T-helper 22 cell (primary cell): ENCODE results near the gene ADAMTS6.

Source experiments
- DNase-seq: peaks from one replicate; pipeline ENCODE4 v3.0.0-alpha.2; 2020; ENCODE audit warnings: low read depth

Gene ADAMTS6

GRCh38 chr5:65279603-65280002 is 202.1 kb downstream of the ADAMTS6 start:
- no peak for DNase-seq

- no peak for DNase-seq
Measured at GRCh38 chr5:65276178-65276890, 205.4 kb downstream of the ADAMTS6 start.

DNA sequence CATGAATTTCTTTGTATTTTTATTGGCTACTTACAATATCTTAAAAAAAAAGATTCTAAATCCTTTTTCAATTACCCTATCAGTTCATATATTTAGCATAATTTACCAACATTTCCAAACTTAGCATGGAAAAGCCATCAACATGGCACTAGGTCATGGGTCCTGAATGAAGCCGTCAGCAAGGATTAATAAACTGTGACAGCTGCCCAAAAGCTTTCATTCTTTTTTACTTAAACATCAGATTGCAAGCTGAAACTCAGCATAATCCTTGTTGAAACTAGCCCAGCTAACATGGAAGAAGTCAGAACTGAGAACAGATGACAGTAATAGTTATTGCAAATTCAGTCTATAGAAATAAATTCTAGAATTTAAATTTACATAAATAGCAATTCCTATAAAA is 209.8 kb downstream of the ADAMTS6 start:
- DNase-seq: no peak

GRCh38 chr5:65268525-65268924 is 213.2 kb downstream of the ADAMTS6 start:
- DNase-seq: no peak

GRCh38 chr5:65264420-65264819 is 217.3 kb downstream of the ADAMTS6 start:
- no peak for DNase-seq

- DNase-seq: no peak
Measured at GRCh38 chr5:65263321-65263720, 218.4 kb downstream of the ADAMTS6 start.

GRCh38 chr5:65262649-65263059 is 219.1 kb downstream of the ADAMTS6 start:
- DNase-seq: no peak

- DNase-seq: no peak
Measured at GRCh38 chr5:65262096-65262495, 219.6 kb downstream of the ADAMTS6 start.

GRCh38 chr5:65261499-65261898 is 220.2 kb downstream of the ADAMTS6 start:
- no peak for DNase-seq

DNA sequence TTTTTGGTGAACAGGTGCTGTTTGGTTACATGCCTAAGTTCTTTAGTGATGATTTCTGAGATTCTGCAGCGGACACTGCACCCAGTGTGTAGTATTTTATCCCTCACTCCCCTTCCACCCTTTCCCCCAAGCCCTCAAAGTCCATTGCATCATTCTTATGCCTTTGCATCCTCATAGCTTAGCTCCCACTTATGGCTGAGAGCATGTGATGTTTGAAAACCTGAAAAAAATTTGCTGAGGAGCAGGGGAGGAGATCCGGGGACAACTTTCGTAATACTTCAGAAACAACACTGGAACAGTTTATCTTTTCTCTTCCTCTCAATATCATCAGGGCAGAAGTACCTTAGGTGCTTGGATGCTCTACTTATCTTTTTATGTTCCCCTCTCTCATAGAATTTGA is 226.4 kb downstream of the ADAMTS6 start:
- no peak for DNase-seq

GRCh38 chr5:65252977-65253376 is 228.7 kb downstream of the ADAMTS6 start:
- no peak for DNase-seq

DNA sequence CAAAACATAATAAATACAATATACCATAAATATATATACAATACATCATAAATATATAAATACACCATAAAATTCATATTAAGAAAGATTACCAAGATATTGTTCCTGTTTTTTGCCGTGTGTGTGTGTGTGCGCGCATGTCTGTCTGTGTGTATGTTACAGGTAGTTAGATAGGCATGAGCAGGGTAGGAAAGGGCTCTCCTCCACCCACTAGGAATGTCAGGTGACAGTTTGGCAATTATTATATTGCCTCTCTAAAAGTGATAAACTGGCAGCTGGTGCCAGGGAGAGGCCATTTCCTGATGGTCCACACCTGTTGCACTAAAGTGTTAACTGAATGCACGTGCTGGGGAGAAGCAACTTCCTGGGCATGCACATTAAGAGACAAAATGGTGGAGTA is 232.8 kb downstream of the ADAMTS6 start:
- DNase-seq: no peak

GRCh38 chr5:65247594-65247993 is 234.1 kb downstream of the ADAMTS6 start:
- no peak for DNase-seq

- no peak for DNase-seq
Measured at GRCh38 chr5:65246741-65247140, 235.0 kb downstream of the ADAMTS6 start.

DNA sequence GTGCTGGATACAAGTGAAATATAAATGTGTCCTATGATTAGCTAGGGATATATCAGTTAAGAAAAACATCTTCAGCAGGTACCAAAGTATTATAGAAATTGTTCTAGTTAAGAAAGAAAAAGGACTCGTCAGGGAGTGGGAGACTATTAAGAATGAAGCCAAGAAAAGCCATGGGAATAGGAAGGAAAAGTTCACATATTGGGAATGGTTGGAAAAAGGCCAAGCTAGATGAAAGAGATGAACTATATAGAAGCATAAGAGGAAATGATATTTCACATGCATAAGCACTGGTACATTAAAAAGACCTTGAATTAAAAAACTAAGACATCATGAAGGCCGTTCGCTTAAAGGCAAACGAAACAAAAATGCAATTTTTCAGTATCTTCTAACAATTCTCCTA is 237.7 kb downstream of the ADAMTS6 start:
- DNase-seq: no peak

DNA sequence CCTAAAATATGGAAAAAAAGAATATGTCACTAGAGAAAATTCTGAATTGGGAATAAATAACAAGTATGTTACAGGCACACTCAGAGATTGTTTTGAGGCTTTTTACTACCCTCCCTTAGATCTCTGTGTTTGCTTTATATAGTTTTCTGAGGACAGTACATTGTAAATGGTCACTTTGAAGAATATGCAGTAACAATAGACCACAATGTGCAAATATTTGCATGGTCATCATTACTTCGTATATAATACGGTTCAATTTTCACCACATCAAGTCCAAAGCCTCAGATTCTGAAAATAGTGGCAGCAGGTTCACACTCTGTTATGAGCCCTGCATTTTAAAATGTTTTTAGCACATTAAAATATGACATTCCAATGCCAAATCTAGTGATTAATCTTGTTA is 238.6 kb downstream of the ADAMTS6 start:
- no peak for DNase-seq

DNA sequence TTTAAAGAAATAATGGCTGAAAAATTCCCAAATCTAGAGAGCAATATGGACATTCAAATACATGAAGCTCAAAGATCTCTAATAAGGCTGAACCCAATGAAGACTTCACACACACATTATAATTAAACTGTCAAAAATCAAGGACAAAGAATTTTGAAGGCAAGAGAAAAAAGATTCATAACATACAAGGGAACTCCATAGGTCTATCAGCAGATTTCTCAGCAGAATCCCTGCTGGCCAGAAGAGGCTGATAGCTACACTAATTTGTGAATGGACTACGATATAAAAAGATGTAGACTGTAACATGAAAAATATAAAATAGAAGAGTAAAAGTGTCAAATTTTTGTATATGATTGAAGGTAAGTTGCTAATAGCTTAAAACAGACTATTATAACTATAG is 251.9 kb downstream of the ADAMTS6 start:
- DNase-seq: no peak

- DNase-seq: no peak
Measured at GRCh38 chr5:65213921-65214525, 267.7 kb downstream of the ADAMTS6 start.

GRCh38 chr5:65209341-65209740 is 272.4 kb downstream of the ADAMTS6 start:
- DNase-seq: no peak

- DNase-seq: no peak
Measured at GRCh38 chr5:65204966-65205365, 276.8 kb downstream of the ADAMTS6 start.

GRCh38 chr5:65203746-65204145 is 278.0 kb downstream of the ADAMTS6 start:
- no peak for DNase-seq

GRCh38 chr5:65199993-65200675 is 281.6 kb downstream of the ADAMTS6 start:
- DNase-seq: no peak

DNA sequence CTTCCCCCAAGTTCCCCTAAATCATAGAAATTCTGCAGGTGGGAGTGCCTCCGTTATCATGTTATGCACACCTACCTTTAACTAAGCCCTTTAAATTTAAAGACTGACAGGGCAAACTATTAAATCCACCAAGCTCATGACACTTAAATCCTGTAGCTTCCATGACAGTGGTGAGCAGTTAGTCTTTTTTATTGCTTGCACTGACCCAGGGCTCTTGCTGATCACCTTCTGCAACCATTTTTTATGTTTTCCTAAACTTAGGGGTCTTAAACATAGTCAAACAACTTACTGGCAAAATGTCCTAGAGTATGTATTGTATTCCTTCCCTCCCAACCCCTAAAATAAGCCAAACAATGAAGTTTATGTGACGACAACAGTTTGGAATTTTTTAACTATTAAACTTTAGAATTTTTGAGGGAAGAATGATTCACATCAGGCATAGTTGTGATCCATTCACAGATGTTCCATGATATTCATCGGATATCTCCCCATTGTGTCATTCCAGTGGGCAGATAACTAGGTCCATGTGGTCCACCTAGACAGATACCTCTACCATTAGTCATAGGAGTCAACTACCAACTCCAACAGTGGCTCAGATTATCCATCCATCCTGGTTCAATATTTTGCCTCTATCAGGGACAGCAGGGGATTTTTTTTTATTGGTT is 283.1 kb downstream of the ADAMTS6 start:
- DNase-seq: no peak
